PFSK-1 (cell line): ENCODE measurements around the gene GPBAR1.

ENCODE experiments used
- FOXP2 ChIP-seq: optimal IDR thresholded peaks from 2 replicates; pipeline ENCODE3; 2011; ENCODE audit warnings: borderline replicate concordance, control low read depth, inconsistent platforms; ENCODE audit not compliant: insufficient read depth; ENCODE audit errors: extremely low read length, extremely low read depth
- POLR2AphosphoS5 ChIP-seq: IDR thresholded peaks from 2 replicates; pipeline ENCODE4 v1.6.1; 2012; ENCODE audit warnings: low read depth, mild to moderate bottlenecking, control low read depth, low read length, moderate library complexity
- REST ChIP-seq, 2 experiments: IDR thresholded peaks; 2 replicates each; pipeline versions ENCODE4 v1.6.1 to v1.8.0; 2011 to 2012; ENCODE audit warnings: low read depth in 2 of 2, low read length in 2 of 2, control low read depth in 1 of 2, inconsistent platforms in 1 of 2, mild to moderate bottlenecking in 1 of 2, moderate library complexity in 1 of 2; ENCODE audit not compliant: insufficient read depth in 1 of 2
- SIN3A ChIP-seq: IDR thresholded peaks from 2 replicates; pipeline ENCODE4 v1.6.1; 2012; ENCODE audit warnings: mild to moderate bottlenecking, low read length, moderate library complexity, borderline replicate concordance; ENCODE audit not compliant: insufficient read depth
- TAF1 ChIP-seq: IDR thresholded peaks from 2 replicates; pipeline ENCODE4 v1.6.1; 2012; ENCODE audit warnings: low read length, control low read depth, borderline replicate concordance; ENCODE audit not compliant: insufficient read depth

GPBAR1 gene

DNA sequence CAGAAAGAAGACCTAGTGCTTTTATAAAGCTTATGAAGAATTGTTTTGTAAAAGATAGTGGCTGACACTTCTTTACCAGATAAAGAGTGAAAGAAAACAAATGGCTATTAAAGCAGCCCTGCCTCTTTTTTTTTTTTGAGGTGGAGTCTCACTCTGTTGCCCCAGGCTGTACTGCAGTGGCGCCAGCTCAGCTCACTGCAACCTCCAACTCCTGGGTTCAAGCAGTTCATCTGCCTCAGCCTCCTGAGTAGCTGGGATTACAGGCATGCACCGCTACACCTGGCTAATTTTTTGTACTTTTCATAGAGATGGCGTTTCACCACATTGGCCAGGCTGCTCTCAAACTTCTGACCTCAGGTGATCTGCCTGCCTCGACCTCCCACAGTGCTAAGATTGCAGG, 31.0 kb upstream of the GPBAR1 start:
- TF ChIP-seq POLR2AphosphoS5 = no peak
- TF ChIP-seq REST (IDR thresholded peaks at IDR 0.05; ENCODE audit: insufficient read depth in 1 of 2, low read depth in 2 of 2, low read length in 2 of 2) = no peak
- no peak for TF ChIP-seq TAF1
- TF ChIP-seq FOXP2 = no peak
- TF ChIP-seq SIN3A = no peak

- TF ChIP-seq FOXP2 (no peak), SIN3A (no peak), POLR2AphosphoS5 (no peak), TAF1 (no peak), REST (IDR thresholded peaks at IDR 0.05; ENCODE audit: insufficient read depth in 1 of 2, low read depth in 2 of 2, low read length in 2 of 2) (no peak)
Observed at GRCh38 chr2:218230882-218231281, 29.9 kb upstream of the GPBAR1 start.

DNA sequence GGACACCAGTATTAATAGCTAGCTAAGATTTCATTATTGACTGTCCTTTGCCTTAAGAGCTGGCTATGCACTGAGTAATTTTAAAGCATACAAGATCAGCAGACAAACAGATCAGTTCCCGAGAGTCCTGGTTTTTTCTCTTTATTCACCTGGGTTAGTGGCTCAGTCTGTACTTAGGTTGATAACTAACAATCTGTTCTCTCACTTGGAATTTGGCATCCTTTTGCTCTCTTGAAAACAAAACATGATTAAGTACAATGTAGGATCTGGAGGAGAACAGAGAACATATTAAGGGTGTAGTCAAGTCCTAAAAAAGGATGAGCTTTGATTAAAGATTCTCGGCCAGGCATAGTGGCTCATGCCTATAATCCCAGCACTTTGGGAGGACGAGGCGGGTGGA, 27.3 kb upstream of the GPBAR1 start:
- no peak for TF ChIP-seq SIN3A
- no peak for TF ChIP-seq FOXP2
- TF ChIP-seq TAF1 = no peak
- no peak for TF ChIP-seq POLR2AphosphoS5
- TF ChIP-seq REST (IDR thresholded peaks at IDR 0.05; ENCODE audit: insufficient read depth in 1 of 2, low read depth in 2 of 2, low read length in 2 of 2) = no peak

DNA sequence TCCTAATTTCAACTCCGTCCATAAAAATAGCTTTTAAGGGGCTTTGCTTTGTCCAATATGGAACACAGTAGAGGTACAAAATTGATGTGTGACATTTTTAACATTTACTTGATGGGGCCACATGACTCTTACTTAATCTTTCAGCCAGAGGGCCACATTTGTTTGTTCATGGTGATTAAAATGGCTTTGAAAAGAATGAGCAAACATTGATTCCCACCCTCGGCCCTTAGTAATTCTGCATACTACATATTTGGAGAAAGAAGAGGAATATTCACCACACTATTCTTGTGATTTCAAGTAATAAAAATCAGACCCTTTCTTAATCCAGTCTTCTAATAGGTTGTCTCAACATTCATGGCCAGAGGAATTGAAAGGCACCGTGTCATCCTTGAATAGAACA, 26.3 kb upstream of the GPBAR1 start:
- TF ChIP-seq POLR2AphosphoS5 (no peak), TAF1 (no peak), SIN3A (no peak), REST (IDR thresholded peaks at IDR 0.05; ENCODE audit: insufficient read depth in 1 of 2, low read depth in 2 of 2, low read length in 2 of 2) (no peak), FOXP2 (no peak)

GRCh38 chr2:218235017-218235416, 25.8 kb upstream of the GPBAR1 start:
- TF ChIP-seq FOXP2 = no peak
- no peak for TF ChIP-seq SIN3A
- no peak for TF ChIP-seq TAF1
- TF ChIP-seq REST (IDR thresholded peaks at IDR 0.05; ENCODE audit: insufficient read depth in 1 of 2, low read depth in 2 of 2, low read length in 2 of 2) = no peak
- TF ChIP-seq POLR2AphosphoS5 = no peak
